NCI-H2107 treated with DMSO at 0.1 percent for 48 hours (cell line): Measurements from ENCODE around the gene SLC15A1.

Experiments
- DNase-seq: peaks from one replicate; lab custom pipeline; 2025; ENCODE audit not compliant: unreplicated experiment; lab: John Stamatoyannopoulos, UW

SLC15A1 gene

GRCh38 chr13:98752467-98753290 lies at the start of gene SLC15A1:
SLC15A1 (minus strand) TSS chr13:98752672; CDS start chr13:98752598, 74 bp downstream.
- DNase-seq: no peak

- no peak for DNase-seq
Measured at GRCh38 chr13:98801626-98802418, 49.4 kb upstream of the SLC15A1 start.

GRCh38 chr13:98800078-98800477 lies 47.6 kb upstream of the SLC15A1 start:
- DNase-seq: no peak

GRCh38 chr13:98798849-98799645 lies 46.6 kb upstream of the SLC15A1 start:
- DNase-seq: no peak

- DNase-seq: peak; percentile 12
Measured at GRCh38 chr13:98797456-98797855, 45.0 kb upstream of the SLC15A1 start.

GRCh38 chr13:98796798-98797197 lies 44.3 kb upstream of the SLC15A1 start:
- DNase-seq: no peak

GRCh38 chr13:98796191-98796590 lies 43.7 kb upstream of the SLC15A1 start:
- no peak for DNase-seq

GRCh38 chr13:98795220-98795619 lies 42.7 kb upstream of the SLC15A1 start:
- DNase-seq: no peak

- no peak for DNase-seq
Measured at GRCh38 chr13:98794498-98794897, 42.0 kb upstream of the SLC15A1 start.

- DNase-seq: no peak
Measured at GRCh38 chr13:98792785-98793495, 40.5 kb upstream of the SLC15A1 start.

- no peak for DNase-seq
Measured at GRCh38 chr13:98792321-98792720, 39.8 kb upstream of the SLC15A1 start.

- DNase-seq: no peak
Measured at GRCh38 chr13:98791611-98792010, 39.1 kb upstream of the SLC15A1 start.

GRCh38 chr13:98787996-98788395 lies 35.5 kb upstream of the SLC15A1 start:
- DNase-seq: no peak

GRCh38 chr13:98787173-98787572 lies 34.7 kb upstream of the SLC15A1 start:
- DNase-seq: no peak

GRCh38 chr13:98786023-98786422 lies 33.6 kb upstream of the SLC15A1 start:
- DNase-seq: no peak

GRCh38 chr13:98785405-98785804 lies 32.9 kb upstream of the SLC15A1 start:
- DNase-seq: peak; percentile 31

GRCh38 chr13:98784666-98785065 lies 32.2 kb upstream of the SLC15A1 start:
- no peak for DNase-seq

GRCh38 chr13:98783856-98784478 lies 31.5 kb upstream of the SLC15A1 start:
- DNase-seq: no peak

- no peak for DNase-seq
Measured at GRCh38 chr13:98782654-98783053, 30.2 kb upstream of the SLC15A1 start.

- no peak for DNase-seq
Measured at GRCh38 chr13:98781905-98782304, 29.4 kb upstream of the SLC15A1 start.
